Measurements from ENCODE around the gene FZD4.

FZD4 gene

GRCh38 chr11:86990031-86990430 lies 34.8 kb upstream of the FZD4 start:
- no peak overlapping the region for H3K9ac ChIP-seq (ENCODE audit: low read length in 2 of 2)

GRCh38 chr11:86988351-86988881 lies 33.2 kb upstream of the FZD4 start:
- Histone ChIP-seq H3K9ac (ENCODE audit: low read length in 2 of 2) (no peak overlapping the region), H3K36me3 (ENCODE audit: control insufficient read depth in 2 of 2, insufficient read depth in 2 of 2, low read length in 2 of 2) (no peaks in the 10 kb centered on the region), H3K27ac (ENCODE audit: low read length) (no peak overlapping the region), H3K9me3 (ENCODE audit: control insufficient read depth in 2 of 2, low read length in 2 of 2) (no peaks in the 10 kb centered on the region), H3K27me3 (ENCODE audit: control insufficient read depth in 1 of 2, insufficient read depth in 2 of 2, low read length in 2 of 2) (no peaks in the 10 kb centered on the region), H3K4me1 (ENCODE audit: control insufficient read depth, insufficient read depth, low read length) (peaks cover 3% of the 10 kb centered on the region), H3K4me3 (ENCODE audit: low read length in 2 of 2) (no peak overlapping the region)

More at GRCh38 chr11:86990031-86990430, 34.8 kb upstream of the FZD4 start:
- Histone ChIP-seq H3K36me3 (ENCODE audit: control insufficient read depth in 2 of 2, insufficient read depth in 2 of 2, low read length in 2 of 2) (no peaks in the 10 kb centered on the region), H3K27ac (ENCODE audit: low read length) (no peak overlapping the region), H3K9me3 (ENCODE audit: control insufficient read depth in 2 of 2, low read length in 2 of 2) (no peaks in the 10 kb centered on the region), H3K4me3 (ENCODE audit: low read length in 2 of 2) (no peak overlapping the region), H3K27me3 (ENCODE audit: control insufficient read depth in 1 of 2, insufficient read depth in 2 of 2, low read length in 2 of 2) (no peaks in the 10 kb centered on the region), H3K4me1 (ENCODE audit: control insufficient read depth, insufficient read depth, low read length) (peaks cover 3% of the 10 kb centered on the region)

GRCh38 chr11:86987679-86988078 lies 32.5 kb upstream of the FZD4 start:
- no peak overlapping the region for H3K27ac ChIP-seq (ENCODE audit: low read length)
- H3K9me3 ChIP-seq (ENCODE audit: control insufficient read depth in 2 of 2, low read length in 2 of 2), result no peaks in the 10 kb centered on the region
- no peaks in the 10 kb centered on the region for H3K36me3 ChIP-seq (ENCODE audit: control insufficient read depth in 2 of 2, insufficient read depth in 2 of 2, low read length in 2 of 2)
- no peak overlapping the region for H3K4me3 ChIP-seq (ENCODE audit: low read length in 2 of 2)
- peaks cover 3% of the 10 kb centered on the region for H3K4me1 ChIP-seq (ENCODE audit: control insufficient read depth, insufficient read depth, low read length)
- no peak overlapping the region for H3K9ac ChIP-seq (ENCODE audit: low read length in 2 of 2)
- no peaks in the 10 kb centered on the region for H3K27me3 ChIP-seq (ENCODE audit: control insufficient read depth in 1 of 2, insufficient read depth in 2 of 2, low read length in 2 of 2)

- no peaks in the 10 kb centered on the region for H3K36me3 ChIP-seq (ENCODE audit: control insufficient read depth in 2 of 2, insufficient read depth in 2 of 2, low read length in 2 of 2)
- H3K9ac ChIP-seq (ENCODE audit: low read length in 2 of 2), result no peak overlapping the region
- no peaks in the 10 kb centered on the region for H3K9me3 ChIP-seq (ENCODE audit: control insufficient read depth in 2 of 2, low read length in 2 of 2)
- no peaks in the 10 kb centered on the region for H3K27me3 ChIP-seq (ENCODE audit: control insufficient read depth in 1 of 2, insufficient read depth in 2 of 2, low read length in 2 of 2)
- H3K27ac ChIP-seq (ENCODE audit: low read length), result no peak overlapping the region
- peaks cover 3% of the 10 kb centered on the region for H3K4me1 ChIP-seq (ENCODE audit: control insufficient read depth, insufficient read depth, low read length)
- H3K4me3 ChIP-seq (ENCODE audit: low read length in 2 of 2), result no peak overlapping the region
Measured at GRCh38 chr11:86984701-86985100, 29.5 kb upstream of the FZD4 start.

GRCh38 chr11:86983021-86983488 lies 27.9 kb upstream of the FZD4 start:
- Histone ChIP-seq H3K4me1 (ENCODE audit: control insufficient read depth, insufficient read depth, low read length) (no peaks in the 10 kb centered on the region), H3K27ac (ENCODE audit: low read length) (no peak overlapping the region), H3K36me3 (ENCODE audit: control insufficient read depth in 2 of 2, insufficient read depth in 2 of 2, low read length in 2 of 2) (no peaks in the 10 kb centered on the region), H3K9me3 (ENCODE audit: control insufficient read depth in 2 of 2, low read length in 2 of 2) (no peaks in the 10 kb centered on the region), H3K4me3 (ENCODE audit: low read length in 2 of 2) (no peak overlapping the region), H3K9ac (ENCODE audit: low read length in 2 of 2) (no peak overlapping the region), H3K27me3 (ENCODE audit: control insufficient read depth in 1 of 2, insufficient read depth in 2 of 2, low read length in 2 of 2) (no peaks in the 10 kb centered on the region)

GRCh38 chr11:86981777-86982540 lies 26.8 kb upstream of the FZD4 start:
- Histone ChIP-seq H3K9me3 (ENCODE audit: control insufficient read depth in 2 of 2, low read length in 2 of 2) (no peaks in the 10 kb centered on the region), H3K27me3 (ENCODE audit: control insufficient read depth in 1 of 2, insufficient read depth in 2 of 2, low read length in 2 of 2) (no peaks in the 10 kb centered on the region)

GRCh38 chr11:86980086-86980796 lies 25.0 kb upstream of the FZD4 start:
- Histone ChIP-seq H3K36me3 (ENCODE audit: control insufficient read depth in 2 of 2, insufficient read depth in 2 of 2, low read length in 2 of 2) (no peaks in the 10 kb centered on the region), H3K4me1 (ENCODE audit: control insufficient read depth, insufficient read depth, low read length) (no peaks in the 10 kb centered on the region), H3K27ac (ENCODE audit: low read length) (no peak overlapping the region), H3K9me3 (ENCODE audit: control insufficient read depth in 2 of 2, low read length in 2 of 2) (no peaks in the 10 kb centered on the region), H3K4me3 (ENCODE audit: low read length in 2 of 2) (no peak overlapping the region), H3K27me3 (ENCODE audit: control insufficient read depth in 1 of 2, insufficient read depth in 2 of 2, low read length in 2 of 2) (no peaks in the 10 kb centered on the region), H3K9ac (ENCODE audit: low read length in 2 of 2) (no peak overlapping the region)

More at GRCh38 chr11:86981777-86982540, 26.8 kb upstream of the FZD4 start:
- H3K4me3 ChIP-seq (ENCODE audit: low read length in 2 of 2), result no peak overlapping the region
- H3K9ac ChIP-seq (ENCODE audit: low read length in 2 of 2), result no peak overlapping the region
- no peaks in the 10 kb centered on the region for H3K36me3 ChIP-seq (ENCODE audit: control insufficient read depth in 2 of 2, insufficient read depth in 2 of 2, low read length in 2 of 2)
- H3K4me1 ChIP-seq (ENCODE audit: control insufficient read depth, insufficient read depth, low read length), result no peaks in the 10 kb centered on the region
- H3K27ac ChIP-seq (ENCODE audit: low read length), result no peak overlapping the region

GRCh38 chr11:86978756-86979608 lies 23.8 kb upstream of the FZD4 start:
- Histone ChIP-seq H3K9ac (ENCODE audit: low read length in 2 of 2) (no peak overlapping the region), H3K4me3 (ENCODE audit: low read length in 2 of 2) (no peak overlapping the region), H3K27ac (ENCODE audit: low read length) (no peak overlapping the region), H3K27me3 (ENCODE audit: control insufficient read depth in 1 of 2, insufficient read depth in 2 of 2, low read length in 2 of 2) (no peaks in the 10 kb centered on the region), H3K4me1 (ENCODE audit: control insufficient read depth, insufficient read depth, low read length) (no peaks in the 10 kb centered on the region), H3K36me3 (ENCODE audit: control insufficient read depth in 2 of 2, insufficient read depth in 2 of 2, low read length in 2 of 2) (no peaks in the 10 kb centered on the region), H3K9me3 (ENCODE audit: control insufficient read depth in 2 of 2, low read length in 2 of 2) (no peaks in the 10 kb centered on the region)

- no peaks in the 10 kb centered on the region for H3K4me1 ChIP-seq (ENCODE audit: control insufficient read depth, insufficient read depth, low read length)
- H3K4me3 ChIP-seq (ENCODE audit: low read length in 2 of 2), result no peak overlapping the region
- no peaks in the 10 kb centered on the region for H3K27me3 ChIP-seq (ENCODE audit: control insufficient read depth in 1 of 2, insufficient read depth in 2 of 2, low read length in 2 of 2)
- no peak overlapping the region for H3K9ac ChIP-seq (ENCODE audit: low read length in 2 of 2)
- H3K36me3 ChIP-seq (ENCODE audit: control insufficient read depth in 2 of 2, insufficient read depth in 2 of 2, low read length in 2 of 2), result no peaks in the 10 kb centered on the region
- H3K27ac ChIP-seq (ENCODE audit: low read length), result no peak overlapping the region
- peaks cover 0 to 4% of the 10 kb centered on the region in 2 donors for H3K9me3 ChIP-seq (ENCODE audit: control insufficient read depth in 2 of 2, low read length in 2 of 2)
Measured at GRCh38 chr11:86978247-86978646, 23.1 kb upstream of the FZD4 start.

- H3K27ac ChIP-seq (ENCODE audit: low read length), result no peak overlapping the region
- no peaks in the 10 kb centered on the region for H3K27me3 ChIP-seq (ENCODE audit: control insufficient read depth in 1 of 2, insufficient read depth in 2 of 2, low read length in 2 of 2)
- H3K4me1 ChIP-seq (ENCODE audit: control insufficient read depth, insufficient read depth, low read length), result no peaks in the 10 kb centered on the region
- peaks cover 0 to 6% of the 10 kb centered on the region in 2 donors for H3K9me3 ChIP-seq (ENCODE audit: control insufficient read depth in 2 of 2, low read length in 2 of 2)
- H3K4me3 ChIP-seq (ENCODE audit: low read length in 2 of 2), result no peak overlapping the region
- no peaks in the 10 kb centered on the region for H3K36me3 ChIP-seq (ENCODE audit: control insufficient read depth in 2 of 2, insufficient read depth in 2 of 2, low read length in 2 of 2)
- H3K9ac ChIP-seq (ENCODE audit: low read length in 2 of 2), result no peak overlapping the region
Measured at GRCh38 chr11:86977441-86978050, 22.4 kb upstream of the FZD4 start.

Measured in stomach smooth muscle (tissue), 2 donors.